Stimulated activated CD4-positive, alpha-beta T cell treated with anti-CD3 and anti-CD28 coated beads, Interleukin-15, amount 100 ng/mL, for 1 hour (primary cell): ENCODE data around the gene E2F6.

ENCODE experiments used
- DNase-seq, 2 donors: peaks; one replicate each; pipeline ENCODE4 v3.0.0-alpha.2; 2020; ENCODE audit warnings: low read depth in 1 of 2, low spot score in 1 of 2

The E2F6 gene

DNA sequence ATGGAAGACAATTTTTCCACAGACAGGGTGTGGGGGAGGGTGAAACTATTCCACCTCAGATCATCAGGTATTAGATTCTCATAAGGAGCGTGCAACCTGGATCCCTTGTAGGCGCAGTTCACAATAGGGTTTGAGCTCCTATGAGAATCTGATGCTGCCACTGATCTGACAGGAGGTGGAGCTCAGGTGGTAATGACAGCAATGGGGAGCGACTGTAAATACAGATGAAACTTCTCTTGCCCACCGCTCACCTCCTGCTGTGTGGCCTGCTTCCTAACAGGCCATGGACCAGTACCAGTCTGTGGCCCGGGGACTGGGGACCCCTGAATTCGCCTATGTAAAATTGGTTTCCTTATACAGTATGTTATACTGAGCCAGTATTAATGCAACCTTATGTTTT is 27.3 kb upstream of the E2F6 start:
- DNase-seq: no peak

DNA sequence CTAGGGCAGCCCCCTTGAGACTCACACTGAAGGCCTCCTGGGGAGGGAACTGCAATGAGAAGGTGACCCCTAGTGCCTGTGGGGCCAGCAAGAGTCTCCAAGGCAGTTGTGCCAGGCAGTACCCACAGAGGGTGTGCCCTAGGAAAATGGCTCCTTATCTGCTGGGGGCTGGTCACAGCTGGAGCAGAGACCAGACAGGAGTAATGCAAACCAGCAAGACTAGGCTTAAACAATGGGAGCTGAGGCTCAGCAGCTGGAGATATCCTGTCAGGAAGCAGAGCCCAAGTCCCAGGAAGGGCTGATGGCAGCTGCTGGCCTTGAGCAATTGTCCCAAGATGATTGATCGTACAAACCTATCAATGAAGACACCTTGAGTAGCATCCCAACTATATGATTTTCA is 26.8 kb upstream of the E2F6 start:
- DNase-seq: no peak

DNA sequence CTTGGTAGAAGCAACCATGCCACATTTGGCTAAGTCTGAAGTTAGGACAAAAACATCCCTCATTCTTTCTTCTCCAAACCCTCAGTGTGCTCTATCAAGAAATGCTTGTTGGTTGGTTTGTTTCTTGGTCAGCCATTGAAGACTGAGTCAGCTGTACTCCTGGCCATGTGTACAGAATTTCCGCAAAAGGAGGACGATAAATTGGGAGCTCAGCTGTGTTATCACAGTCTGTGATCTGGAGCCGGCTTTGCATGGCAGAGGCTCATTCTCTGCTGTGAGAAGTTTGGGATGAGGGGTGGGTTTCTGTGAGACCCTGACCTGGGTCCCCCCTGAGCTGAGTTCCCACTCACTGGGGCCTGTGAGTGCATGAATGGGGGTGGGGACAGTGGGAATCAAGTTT is 26.3 kb upstream of the E2F6 start:
- DNase-seq: no peak

DNA sequence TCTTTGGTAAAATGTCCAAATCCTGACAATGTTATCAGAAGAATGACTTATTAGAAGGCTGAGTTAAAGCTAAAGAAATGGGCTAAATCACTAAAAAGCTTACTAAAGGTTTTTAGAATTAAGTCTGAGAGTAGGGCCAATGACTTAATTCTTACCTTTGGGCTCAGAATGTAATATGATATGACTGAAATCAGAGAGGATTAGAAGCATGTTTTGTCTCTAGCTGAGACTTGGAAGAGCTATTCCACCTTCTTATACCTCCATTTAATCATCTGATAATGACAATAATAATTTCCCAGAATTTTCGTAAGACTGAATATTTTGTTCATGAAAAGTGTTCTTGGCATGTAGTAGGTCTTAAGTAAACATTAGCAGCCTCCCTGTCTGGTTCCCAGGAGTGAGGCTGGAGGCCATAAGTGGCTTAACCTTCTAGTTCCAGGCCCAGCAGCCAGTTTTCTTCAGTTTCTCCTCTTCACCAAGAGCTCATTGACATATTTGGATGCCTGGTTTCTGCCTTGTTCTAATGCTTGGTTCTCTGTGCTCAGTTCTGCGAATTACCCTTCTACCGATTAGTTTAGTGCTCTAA is 25.5 kb upstream of the E2F6 start:
- DNase-seq: no peak

DNA sequence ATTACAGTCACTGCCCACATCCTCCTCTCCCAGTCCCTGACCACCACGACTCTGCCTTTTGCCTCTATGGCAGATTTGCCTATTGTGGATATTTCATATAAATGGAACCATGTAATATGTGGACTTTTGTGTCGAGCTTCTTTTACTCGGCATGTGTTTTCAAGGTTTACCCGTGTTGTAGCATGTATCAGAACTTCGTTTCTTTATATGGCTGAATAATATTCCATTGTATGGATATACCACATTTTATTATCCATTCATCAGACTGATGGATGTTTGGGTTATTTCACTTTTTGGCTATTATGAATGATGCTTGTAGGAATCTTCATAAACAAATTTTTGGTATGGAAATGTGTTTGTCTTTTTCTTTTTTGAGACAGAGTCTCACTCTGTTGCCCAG is 24.2 kb upstream of the E2F6 start:
- DNase-seq: no peak

DNA sequence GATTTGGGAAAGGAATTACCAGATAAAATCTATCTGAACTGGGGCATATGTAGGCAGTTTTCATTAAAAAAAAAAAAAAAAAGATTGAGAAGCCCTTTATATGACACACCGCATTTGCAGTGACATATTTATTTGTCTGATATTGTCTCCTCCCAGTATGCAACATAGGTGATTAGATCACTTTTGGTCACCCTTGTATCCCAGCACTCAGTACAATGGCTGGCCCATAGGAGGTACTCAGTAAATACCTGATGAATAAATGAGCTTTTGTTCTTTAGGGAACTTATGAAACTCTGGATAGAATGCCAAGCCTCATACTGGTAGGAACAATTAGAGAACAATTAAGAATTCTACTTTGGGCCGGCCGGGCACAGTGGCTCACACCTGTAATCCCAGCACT is 22.8 kb upstream of the E2F6 start:
- no peak for DNase-seq

DNA sequence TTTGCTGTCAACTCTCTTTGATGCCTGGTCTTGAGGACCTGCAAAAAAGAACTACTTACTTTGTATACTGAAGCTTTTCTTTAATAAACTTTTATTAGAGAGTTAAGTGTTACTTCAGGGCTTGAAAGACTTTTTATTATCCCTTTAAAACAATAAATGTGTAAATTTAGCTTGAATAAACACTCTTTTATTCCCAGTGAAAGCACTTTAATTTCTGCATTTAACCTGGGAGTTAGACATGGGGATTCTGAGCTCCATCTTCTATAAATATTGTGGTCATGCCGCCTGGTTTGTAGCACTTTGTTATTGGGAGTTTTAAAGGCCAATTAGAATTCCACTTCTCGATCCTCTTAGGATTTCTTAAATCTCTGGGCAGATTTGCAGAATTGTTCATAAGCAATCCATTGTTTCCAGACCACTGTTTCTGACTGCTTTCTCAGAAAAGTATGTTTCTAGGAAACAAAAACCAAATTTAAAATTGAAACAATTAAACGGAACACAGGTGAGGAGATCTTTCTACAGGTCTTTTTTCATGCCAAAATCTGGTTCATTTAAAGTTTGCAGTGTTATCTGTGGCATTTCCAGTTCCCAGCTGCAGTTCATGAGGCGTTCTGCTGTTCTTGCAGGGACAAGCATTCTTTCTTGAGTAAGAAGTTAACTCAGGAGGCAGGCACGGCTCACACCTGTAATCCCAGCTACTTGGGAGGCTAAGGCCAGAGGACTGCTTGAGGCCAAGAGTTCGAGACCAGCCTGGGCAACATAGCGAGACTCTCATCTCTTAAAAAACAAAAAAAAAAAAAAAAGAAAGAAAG is 18.1 kb upstream of the E2F6 start:
- DNase-seq: no peak

DNA sequence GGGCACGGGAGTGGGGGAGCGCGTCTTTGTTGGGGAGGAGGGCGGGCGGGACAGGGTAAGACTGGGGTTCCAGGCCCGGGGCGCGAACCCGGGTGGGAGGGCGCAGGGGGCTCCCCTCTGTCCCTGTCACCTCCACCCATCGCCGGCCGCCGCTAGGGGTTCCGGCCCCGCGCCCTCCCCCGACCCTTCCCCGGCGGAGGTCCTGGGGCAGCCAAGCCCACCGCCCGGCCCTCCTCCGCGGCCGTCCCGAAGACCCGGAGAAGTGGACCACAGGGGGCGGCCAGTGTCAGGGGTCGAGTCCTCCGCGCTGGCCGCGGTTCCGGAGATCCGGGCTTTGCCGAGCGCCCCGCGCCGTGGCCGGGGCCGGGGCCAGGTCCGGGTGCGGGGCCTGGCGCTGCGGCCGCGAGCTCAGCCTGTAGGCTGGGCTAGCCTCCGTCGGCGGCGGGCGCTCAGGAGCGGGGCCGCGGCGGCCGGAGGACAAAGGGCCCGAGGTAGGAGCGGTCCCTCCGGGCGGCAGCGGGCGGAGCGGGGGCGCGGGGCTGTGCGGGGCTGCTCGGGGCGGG is 16.6 kb upstream of the E2F6 start:
- no peak for DNase-seq

DNA sequence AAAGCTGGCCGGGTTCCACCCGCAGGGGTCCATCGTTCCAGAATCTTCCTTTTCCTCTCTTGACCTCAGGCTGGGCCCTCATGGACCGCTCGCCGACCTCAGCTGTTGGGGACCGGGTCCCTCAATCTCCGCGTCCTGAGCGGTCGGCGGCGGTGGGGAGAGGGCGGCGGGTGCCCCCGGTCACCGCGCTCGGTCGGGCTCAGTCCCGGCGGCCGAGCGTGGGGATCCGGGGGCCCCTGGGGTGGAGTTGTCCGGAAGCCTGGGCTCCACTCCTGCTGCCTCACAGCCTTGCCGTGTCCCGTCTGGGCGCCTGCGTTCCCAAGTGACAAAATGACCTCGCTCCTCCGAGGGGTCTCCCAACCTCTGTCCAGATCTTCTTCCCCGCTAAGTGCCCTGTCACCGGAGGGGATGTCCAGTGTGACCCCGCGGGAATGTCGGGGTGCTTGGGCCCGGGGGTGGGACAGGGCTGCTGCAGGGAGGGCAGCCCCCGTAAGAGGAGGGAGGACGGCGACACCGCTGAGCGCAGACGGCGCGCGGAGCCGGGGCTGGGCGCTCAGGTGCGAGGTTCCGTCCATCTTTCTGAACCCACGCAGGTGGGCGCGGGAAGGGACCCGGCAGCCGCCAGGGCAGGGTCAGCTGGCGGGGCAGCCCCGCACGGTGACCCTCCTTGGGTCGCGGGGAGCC is 16.0 kb upstream of the E2F6 start:
- DNase-seq: no peak

DNA sequence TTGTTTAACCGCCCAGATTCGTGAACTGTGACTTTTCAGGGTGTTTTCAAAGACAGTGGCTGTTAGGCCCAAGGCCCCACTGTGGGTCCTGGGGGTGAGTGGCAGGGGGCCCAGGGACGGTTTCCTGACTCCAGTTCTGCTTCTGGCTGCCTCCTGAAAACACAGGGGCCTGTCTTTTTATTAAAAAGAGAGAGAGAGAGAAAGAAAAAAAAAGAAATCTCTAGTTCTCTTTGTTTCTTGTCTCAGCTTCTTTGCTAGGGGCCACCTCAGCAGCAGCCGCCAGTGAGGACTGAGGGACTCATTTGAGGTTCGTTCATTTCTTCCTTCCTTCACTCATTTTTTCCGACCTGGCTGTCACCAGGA is 15.4 kb upstream of the E2F6 start:
- no peak for DNase-seq

DNA sequence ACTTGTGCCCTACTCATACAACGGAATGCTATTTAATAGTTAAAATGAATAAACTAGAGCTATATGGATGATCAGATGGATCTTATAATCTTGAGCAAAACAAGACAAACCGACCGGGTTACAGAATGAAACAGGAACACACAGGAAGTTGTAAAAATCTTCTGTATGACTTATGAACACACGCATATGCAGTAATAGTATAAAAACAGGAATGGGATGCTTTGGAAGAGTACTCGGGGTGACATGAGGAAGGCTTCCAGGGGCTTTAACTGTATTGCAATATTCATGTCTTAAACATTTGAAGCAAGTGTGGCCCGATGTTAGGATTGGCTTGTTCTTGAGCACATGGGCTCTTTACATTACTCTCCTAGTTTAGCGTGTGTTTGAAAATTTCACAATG is 14.9 kb upstream of the E2F6 start:
- DNase-seq: no peak

DNA sequence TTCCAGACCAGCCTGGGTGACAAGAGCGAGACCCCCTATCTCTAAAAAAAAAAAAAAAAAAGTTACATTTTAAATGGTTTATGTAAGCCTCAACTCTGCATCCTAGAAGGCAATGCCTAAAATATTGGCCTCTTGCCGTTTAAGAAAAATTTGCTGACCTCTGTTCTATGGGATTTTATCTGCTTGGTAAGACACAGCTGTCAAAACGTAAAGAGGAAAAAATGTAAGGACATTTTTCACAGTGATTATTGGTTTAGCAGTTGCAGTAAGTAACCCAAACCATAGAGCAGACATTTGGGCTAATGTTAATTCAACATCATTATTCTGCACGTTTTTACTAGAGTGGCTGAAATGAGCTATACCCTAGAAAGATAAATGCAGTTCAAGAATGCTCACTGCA is 14.4 kb upstream of the E2F6 start:
- DNase-seq: no peak

DNA sequence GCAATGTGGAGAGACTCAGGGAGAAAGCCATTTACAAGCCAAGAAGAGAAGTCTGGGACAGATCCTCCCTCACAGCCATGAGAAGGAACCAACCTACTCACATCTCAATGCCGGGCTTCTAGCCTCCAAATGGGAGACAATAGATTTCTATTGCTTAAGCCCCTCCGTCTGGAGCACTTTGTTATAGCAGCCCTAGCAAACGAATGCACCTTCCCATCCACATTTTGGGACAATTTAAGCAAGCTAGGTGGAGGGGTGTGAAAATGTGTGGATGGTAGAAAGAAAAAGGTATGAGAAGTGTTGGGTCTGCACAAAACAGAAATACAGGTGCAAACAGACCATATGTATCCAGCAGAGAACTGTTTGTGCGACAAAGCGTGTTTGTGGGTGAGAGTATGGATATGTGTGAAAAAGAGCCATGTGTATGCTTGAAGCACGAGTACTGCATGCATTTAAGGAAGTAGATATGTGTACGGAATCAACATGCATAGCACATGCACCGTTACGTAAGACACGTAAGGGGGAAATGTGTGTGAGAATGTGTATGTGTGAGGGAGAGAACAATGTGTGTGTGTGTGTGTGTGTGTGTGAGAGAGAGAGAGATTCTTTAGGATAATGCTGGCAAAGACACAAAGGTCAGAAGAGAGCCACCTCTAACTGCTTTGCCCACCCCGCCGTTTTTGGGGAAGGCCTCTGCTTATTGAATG is 13.1 kb upstream of the E2F6 start:
- no peak for DNase-seq

DNA sequence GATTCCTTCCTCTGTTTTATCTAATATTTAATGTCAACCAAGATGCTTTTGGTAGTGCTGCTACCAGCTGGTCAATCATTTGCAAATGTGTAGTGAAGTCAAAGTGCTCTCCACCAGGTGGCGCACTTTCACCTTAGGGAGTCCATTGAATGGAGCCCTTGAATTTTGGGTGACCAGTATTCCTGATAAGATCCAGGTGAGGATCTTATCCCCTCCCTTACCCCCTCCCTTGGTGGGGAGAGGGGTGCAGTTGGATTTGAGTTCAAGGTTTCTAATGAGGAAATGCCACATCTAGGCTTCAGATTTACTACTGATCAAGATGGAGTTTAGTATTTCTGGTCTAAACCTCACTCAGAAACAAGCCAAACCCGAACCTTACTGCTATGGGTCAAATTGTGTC is 12.0 kb upstream of the E2F6 start:
- DNase-seq: peak; percentile 53 to 65

DNA sequence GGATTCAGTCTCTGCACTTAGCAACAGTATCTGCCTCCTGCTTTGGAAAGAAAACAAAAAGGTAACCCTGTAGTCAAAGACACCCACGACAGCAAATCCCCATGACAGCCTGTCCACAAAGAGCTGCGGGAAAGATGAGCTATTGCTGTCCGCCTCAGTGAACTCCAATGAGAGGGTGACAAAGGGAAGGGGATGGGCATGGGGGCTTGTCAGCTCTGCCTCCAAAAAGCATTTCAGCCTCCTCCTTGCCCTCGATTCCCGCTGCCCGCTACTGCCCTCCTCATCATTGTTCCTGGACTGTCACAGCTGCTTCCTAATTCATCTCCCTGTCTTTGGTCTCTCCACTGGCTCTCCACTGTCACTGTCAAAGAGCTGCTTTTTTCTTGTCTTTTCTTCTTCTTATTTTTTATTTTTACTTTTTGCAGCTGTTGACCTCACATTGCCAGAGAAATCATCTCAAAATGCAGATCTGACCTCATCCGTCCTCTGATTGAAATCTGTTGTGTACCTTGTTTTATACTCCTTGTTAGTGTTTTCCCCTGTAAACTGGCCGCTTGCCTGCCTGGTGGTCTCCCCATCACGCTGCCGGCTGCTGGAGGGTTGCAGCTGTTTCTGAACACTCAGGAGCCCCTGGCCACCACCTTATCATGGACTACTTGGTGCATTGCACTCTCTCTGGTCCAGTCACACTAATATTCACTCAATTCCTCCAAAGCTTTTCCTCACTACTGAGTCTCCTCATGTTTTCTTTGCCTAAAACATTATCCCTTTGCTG is 7.9 kb upstream of the E2F6 start:
- DNase-seq: no peak

DNA sequence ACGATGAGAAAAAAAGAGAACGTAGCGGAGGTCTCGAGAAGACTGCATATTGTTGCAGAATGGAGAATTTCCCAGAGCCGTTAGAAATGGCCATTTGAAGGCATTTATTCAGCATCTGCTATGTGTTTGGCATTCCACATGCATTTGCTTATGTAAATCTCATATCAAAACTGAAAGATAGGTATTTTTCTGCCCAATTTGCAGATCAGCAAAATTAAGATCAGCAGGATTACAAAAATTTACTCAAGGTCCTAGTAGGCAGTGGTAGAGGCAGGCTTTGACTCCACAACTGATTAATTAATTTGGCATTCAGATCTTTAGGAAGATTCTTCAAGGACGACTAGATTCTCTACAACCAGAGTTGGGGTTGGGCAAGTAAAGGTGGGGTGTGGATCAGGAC is 1.8 kb upstream of the E2F6 start:
- no peak for DNase-seq

DNA sequence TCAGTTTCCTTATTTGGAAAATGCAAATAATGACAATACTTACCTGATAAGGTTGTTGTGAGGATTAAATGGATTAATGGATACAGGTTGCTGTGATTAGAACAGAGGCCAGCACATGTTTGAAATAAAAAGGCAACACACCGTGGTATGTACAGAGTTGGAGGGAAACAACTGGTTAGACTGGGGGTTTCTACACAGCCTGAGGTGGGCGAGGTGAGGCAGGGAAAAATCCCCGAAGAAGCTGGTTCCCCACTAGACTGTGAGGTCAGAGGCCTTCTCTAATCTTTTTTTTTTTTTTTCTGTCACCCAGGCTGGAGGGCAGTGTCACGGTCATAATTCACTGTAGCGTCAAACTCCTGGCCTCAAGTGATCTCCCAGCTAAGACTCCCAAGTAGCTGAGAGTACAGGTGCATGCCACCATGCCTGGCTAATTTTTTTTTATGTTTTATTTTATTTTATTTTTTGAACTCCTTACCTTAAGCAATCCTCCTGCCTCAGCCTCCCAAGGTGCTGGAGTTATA is 1.2 kb upstream of the E2F6 start:
- DNase-seq: no peak

DNA sequence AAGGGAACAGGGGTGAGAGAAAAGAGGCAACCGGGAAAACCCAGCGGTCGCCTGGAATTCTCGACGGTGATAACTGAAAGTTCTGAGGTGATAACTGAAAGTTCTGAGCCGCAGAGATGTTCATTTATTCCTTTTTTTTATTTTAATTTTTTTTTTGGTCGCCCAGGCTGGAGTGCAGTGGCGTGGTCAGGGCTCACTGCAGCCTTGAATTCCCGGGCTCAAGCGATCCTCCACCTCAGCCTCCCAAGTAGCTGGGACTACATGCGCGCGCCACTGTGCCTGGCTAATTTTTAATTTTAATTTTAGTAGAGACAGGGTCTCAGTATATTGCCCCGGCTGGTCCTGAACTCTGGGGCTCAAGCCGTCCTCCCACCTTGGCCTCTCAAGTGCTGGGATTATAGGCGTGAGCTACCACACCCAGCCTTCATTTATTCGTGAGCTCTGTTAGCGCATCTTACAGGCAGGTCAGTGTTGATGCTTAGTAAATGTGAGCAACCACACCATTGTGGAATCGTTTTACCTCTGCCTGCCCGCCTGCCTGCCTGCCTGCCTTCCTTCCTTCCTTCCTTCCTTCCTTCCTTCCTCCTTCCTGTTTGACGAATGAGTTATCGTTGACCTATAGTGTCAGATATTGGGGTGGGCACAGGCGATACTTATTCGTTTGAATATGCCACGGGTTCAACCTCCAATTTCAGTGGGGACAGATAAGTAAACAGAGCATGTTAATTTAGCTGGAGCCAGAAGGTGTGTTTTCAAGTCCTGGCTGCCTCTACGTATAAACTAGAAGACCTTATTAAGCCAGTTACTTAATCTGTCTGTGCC is 557 bp upstream of the E2F6 start:
- DNase-seq: no peak

DNA sequence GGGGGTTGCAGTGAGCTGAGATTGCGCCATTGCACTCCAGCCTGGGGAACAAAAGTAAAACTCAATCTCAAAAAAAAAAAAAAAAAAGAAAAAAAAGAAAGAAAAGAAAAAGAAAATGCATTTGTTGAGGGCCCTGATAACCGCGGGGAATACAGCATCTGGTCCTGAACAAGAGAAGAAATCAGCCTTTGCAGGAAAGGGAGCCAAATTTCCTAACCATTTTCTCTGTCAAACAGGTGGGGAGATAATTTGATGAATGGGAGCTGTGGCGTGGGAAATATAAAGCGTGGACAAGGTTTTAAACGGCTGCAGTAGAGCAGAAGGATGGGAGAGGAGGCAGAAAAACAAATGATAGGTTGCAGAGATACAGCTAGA is 864 bp downstream of the E2F6 start:
- DNase-seq: no peak

DNA sequence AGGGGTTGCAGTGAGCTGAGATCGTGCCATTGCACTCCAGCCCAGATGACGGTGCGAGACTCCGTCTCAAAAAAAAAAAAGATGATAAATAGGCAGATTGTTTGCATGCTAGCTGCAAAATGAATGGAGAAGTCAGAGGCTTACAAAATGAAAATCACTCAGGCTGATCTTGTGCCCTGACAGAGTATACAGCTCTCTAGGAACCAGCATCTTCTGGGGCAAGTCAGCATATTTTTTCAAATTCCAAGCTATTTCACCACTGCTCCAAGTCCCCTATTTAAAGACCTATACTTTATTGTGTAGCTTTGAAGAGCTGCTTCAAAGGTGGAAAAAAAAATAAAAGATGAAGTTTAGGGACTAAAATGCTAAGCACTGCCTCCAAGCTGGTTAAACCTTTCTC is 6.1 kb downstream of the E2F6 start:
- DNase-seq: no peak
